HL-60 (cell line): ENCODE data around the gene ZFP57.

Experiments used
- GABPA ChIP-seq: IDR thresholded peaks from 2 replicates; pipeline ENCODE4 v1.6.1; 2012; ENCODE audit warnings: low read depth
- POLR2AphosphoS5 ChIP-seq: IDR thresholded peaks from 2 replicates; pipeline ENCODE4 v1.6.1; 2012; ENCODE audit warnings: low read depth
- REST ChIP-seq: IDR thresholded peaks from 2 replicates; pipeline ENCODE4 v1.6.1; 2012; ENCODE audit warnings: low read depth; ENCODE audit not compliant: insufficient replicate concordance
- TF ChIP-seq, protein P1 (sequence below): IDR thresholded peaks from one replicate; pipeline ENCODE4 v1.5.1; 2011; ENCODE audit warnings: low read length, control low read depth, inconsistent platforms; ENCODE audit not compliant: insufficient read depth

GRCh38 chr6:29680904-29681303 lies at the start of gene ZFP57:
- TF ChIP-seq, protein P1, sequence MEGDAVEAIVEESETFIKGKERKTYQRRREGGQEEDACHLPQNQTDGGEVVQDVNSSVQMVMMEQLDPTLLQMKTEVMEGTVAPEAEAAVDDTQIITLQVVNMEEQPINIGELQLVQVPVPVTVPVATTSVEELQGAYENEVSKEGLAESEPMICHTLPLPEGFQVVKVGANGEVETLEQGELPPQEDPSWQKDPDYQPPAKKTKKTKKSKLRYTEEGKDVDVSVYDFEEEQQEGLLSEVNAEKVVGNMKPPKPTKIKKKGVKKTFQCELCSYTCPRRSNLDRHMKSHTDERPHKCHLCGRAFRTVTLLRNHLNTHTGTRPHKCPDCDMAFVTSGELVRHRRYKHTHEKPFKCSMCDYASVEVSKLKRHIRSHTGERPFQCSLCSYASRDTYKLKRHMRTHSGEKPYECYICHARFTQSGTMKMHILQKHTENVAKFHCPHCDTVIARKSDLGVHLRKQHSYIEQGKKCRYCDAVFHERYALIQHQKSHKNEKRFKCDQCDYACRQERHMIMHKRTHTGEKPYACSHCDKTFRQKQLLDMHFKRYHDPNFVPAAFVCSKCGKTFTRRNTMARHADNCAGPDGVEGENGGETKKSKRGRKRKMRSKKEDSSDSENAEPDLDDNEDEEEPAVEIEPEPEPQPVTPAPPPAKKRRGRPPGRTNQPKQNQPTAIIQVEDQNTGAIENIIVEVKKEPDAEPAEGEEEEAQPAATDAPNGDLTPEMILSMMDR = no peak
- TF ChIP-seq POLR2AphosphoS5 (no peak), REST (no peak), GABPA (no peak)
